GM10266 (cell line): ENCODE results near the gene POLE.

Source experiments
- DNase-seq: peaks from one replicate; pipeline ENCODE4 v3.0.0; 2012; ENCODE audit errors: extremely low spot score
- CTCF ChIP-seq: IDR thresholded peaks from 2 replicates; pipeline ENCODE4 v1.5.1; 2012; ENCODE audit warnings: mild to moderate bottlenecking, low read depth; ENCODE audit not compliant: control insufficient read depth, insufficient read depth; ENCODE audit errors: missing control alignments

POLE gene

DNA sequence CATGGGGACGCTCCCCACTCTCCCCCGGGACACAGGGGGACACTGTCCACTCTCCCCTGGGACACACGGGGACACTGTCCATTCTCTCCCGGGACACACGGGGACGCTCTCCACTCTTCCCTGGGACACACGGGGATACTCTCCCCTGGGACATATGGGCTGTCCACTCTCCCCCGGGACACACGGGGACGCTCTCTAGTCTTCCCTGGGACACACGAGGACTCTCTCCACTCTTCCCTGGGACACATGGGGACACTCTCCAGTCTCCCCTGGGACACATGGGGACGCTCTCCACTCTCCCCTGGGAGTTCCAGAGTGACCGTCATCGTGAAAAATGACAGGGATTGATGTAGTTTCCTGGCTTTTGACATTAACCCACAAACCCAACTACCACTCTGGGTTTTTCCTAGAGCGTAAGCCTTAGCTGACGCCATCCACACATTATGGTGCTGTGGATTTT lies 71.5 kb downstream of the POLE start:
- no peak for DNase-seq
- TF ChIP-seq CTCF: no peak

DNA sequence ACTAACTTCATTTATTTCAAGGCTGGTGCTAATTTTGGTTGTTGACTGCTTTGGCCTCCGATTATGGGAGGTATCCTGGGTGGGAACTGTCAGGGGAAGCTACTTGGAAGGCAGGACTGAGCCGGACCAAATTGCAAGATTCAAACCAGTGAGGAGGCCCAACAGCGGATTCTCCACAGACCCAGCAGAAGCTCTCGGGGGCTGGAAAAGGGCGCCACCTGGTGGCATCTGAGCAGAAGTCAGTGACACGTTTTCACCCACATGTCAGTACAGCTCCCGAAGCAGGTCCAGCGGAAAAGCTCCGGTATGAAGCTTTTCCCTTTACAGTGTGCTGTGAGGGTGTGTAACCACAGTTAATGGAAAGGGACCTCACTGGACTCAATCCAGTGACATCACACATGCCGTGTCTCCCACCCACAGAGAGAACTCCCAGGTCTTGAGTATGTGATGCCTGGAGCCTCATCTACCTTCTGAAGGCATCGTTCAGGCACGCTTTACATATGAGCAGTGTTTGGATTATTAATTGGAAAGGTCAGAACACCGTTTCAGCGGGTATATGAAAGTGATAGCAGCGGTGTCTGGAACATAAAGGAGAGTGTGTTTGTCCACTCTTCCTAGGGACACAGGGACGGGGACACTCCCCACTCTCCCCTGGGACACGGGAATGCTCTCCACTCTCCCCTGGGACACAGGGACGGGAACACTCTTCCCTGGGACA lies 72.1 kb downstream of the POLE start:
- peak; percentile 89 for TF ChIP-seq CTCF
- peak; percentile 92 for DNase-seq

- no peak for DNase-seq
- no peak for TF ChIP-seq CTCF
These were observed 73.1 kb downstream of the POLE start for GRCh38 chr12:132614029-132614428.

GRCh38 chr12:132611620-132612019 lies 75.5 kb downstream of the POLE start:
- no peak for DNase-seq
- no peak for TF ChIP-seq CTCF

GRCh38 chr12:132610866-132611602 lies 76.1 kb downstream of the POLE start:
- DNase-seq: no peak
- TF ChIP-seq CTCF: no peak

- TF ChIP-seq CTCF: no peak
- no peak for DNase-seq
These were observed 76.9 kb downstream of the POLE start, which contains the start of gene LRCOL1 for GRCh38 chr12:132610051-132610759. Gene LRCOL1, minus strand, starts transcription at chr12:132610582. Its CDS starts 4,331 bp downstream, at chr12:132606251.
